ENCODE measurements around the gene GATC.

GRCh38 chr12:120496413-120497340 is 50.4 kb downstream of the GATC start:
- no peak for TF ChIP-seq EP300 (IDR thresholded peaks at IDR 0.05)
- no peak for TF ChIP-seq POLR2A (IDR thresholded peaks at IDR 0.05)
